ENCODE results near the gene ARHGAP25.

ARHGAP25 gene

DNA sequence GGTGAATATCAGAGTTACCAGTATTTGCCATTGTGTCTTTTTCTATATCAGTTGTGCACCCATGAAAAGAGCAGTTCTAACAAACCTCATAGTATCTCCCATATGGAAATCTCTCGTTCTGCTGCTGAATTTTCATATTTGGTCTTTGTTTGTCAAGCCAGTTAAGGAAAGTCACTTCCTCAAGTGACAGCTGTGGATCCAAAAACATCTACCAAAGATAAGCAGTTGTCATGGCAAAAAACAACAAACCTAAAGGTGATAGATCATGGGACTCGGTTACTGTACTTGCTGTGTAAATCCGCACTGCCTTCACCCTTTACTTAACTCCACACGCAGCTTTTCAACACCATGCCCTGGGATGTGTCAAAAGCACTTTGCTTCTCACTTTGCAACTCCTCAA, 119.3 kb downstream of the ARHGAP25 start:
- no peak overlapping the region for H3K4me3 ChIP-seq (ENCODE audit: low read depth, low read length)
- TF ChIP-seq, protein P1, sequence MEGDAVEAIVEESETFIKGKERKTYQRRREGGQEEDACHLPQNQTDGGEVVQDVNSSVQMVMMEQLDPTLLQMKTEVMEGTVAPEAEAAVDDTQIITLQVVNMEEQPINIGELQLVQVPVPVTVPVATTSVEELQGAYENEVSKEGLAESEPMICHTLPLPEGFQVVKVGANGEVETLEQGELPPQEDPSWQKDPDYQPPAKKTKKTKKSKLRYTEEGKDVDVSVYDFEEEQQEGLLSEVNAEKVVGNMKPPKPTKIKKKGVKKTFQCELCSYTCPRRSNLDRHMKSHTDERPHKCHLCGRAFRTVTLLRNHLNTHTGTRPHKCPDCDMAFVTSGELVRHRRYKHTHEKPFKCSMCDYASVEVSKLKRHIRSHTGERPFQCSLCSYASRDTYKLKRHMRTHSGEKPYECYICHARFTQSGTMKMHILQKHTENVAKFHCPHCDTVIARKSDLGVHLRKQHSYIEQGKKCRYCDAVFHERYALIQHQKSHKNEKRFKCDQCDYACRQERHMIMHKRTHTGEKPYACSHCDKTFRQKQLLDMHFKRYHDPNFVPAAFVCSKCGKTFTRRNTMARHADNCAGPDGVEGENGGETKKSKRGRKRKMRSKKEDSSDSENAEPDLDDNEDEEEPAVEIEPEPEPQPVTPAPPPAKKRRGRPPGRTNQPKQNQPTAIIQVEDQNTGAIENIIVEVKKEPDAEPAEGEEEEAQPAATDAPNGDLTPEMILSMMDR (IDR thresholded peaks at IDR 0.05; ENCODE audit: low read depth, low read length) = no peak

DNA sequence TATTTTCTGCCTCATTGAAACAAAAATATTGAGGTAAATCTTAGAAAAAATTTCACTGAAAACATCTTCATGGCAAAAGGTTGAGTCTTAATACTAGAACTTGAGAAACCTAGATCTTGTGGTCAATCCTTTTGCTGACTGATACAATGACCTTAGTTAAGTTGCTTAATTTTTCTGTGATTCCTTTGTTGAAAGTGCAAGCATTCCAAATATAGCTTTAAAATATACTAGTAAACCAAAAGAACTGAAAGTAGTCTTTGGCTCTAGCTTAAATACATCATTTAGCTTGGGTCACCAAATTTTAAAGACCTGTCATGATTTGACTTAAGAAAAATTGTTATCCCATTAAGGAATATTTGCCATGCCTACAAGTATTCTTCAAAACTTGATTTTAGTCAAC, 119.9 kb downstream of the ARHGAP25 start:
- H3K4me3 ChIP-seq (ENCODE audit: low read depth, low read length) = no peak overlapping the region
- TF ChIP-seq, protein P1 (IDR thresholded peaks at IDR 0.05; ENCODE audit: low read depth, low read length) = no peak

DNA sequence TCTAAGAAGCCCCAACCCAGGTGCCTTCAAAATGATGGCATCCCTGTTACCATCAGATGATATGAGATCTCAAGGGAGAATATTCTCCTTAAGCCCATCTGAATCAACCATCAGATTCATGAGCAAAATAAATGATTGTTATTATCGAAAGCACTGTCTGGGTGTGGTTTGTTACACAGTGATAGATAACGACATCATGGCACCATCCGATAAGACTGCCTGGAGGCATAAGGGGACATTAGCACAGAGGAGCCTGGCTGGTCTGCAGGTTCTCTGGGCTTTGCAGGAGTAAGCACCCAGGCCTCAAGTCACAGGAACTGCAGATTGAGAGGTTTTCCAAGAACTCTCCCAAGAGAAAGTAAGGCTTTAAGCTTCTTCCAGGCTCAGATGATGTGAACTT, 120.9 kb downstream of the ARHGAP25 start:
- TF ChIP-seq, protein P1 (IDR thresholded peaks at IDR 0.05; ENCODE audit: low read depth, low read length) = no peak
- no peak overlapping the region for H3K4me3 ChIP-seq (ENCODE audit: low read depth, low read length)

DNA sequence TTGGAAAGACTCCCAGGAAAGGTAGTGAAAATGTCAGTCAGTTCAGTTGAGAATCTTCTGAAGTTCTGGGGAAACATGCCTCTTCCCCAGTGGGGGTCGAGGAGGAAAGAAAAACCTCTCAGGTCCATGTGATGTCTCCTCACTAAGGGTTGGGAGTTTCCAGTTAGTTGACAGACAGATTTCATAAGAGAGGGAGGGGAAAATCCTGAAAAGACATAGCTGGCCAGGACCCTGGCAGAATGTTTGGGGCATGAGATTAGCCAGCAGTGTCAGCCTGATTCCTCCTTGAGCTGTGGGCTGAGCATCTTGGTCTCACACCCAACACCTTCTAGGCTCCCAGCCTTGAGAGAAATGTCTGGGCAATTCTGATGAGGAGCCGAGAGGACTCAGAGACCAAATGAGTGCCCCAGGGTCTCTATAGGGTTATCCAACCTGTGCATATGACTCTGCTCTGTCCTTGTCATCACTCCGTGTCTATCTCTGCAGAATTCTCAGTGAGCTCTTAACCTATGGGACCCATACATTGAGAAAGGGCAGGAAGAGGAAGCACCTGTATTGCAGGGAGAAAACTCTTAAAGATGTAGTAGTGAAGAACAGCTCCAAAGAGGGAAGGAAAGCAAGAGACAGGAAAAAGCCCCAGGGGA, 122.7 kb downstream of the ARHGAP25 start:
- TF ChIP-seq, protein P1 (IDR thresholded peaks at IDR 0.05; ENCODE audit: low read depth, low read length) = no peak
- no peak overlapping the region for H3K4me3 ChIP-seq (ENCODE audit: low read depth, low read length)

DNA sequence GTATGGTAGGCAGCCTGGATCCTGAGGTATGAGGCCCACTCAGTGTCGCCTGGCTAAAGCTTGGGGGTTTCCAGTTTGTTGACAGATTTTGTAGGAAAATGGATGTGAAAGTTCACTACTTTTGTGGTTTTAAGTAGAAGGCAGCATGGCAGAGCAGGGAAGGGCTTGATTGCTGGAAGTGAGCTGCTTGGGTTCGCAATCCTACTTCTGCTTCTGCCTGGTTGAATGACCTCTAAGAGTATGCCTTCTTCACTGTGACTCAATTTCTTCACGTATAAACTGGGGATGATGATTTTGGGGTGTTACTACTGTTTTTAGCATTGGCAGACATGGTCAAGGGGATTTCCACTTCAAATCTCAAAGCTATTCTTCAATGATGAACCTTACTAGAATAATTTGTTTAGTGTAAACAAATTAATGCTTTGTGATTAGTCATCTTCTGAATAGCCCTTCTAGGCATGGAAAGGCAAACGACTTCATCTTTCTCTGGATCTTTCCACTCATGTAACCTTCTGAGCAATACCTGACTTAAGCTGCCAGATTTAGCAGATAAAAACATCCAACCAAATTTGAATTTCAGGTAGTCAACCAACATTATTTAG, 123.3 kb downstream of the ARHGAP25 start:
- H3K4me3 ChIP-seq (ENCODE audit: low read depth, low read length) = no peak overlapping the region
- TF ChIP-seq, protein P1 (IDR thresholded peaks at IDR 0.05; ENCODE audit: low read depth, low read length) = no peak

DNA sequence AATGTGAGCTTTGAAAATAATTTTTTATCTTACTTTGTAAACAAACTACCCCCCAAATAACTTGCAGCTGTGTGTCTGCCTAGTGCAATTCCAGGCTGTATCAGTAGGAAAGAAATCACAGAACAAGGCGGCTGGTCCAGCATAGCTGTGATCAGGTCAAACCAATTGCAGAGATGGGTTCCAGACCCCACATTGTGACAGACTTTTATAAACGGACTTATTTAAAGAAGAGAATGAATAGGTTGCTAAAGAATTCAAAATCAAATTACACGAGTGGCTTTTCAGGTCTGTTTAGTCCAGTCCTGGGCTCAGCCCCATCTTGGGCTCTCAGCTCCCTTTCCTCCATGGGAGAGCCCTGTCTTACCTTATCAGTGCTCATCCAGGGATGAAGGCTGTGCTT, 125.5 kb downstream of the ARHGAP25 start:
- no peak overlapping the region for H3K4me3 ChIP-seq (ENCODE audit: low read depth, low read length)
- TF ChIP-seq, protein P1 (IDR thresholded peaks at IDR 0.05; ENCODE audit: low read depth, low read length) = no peak

DNA sequence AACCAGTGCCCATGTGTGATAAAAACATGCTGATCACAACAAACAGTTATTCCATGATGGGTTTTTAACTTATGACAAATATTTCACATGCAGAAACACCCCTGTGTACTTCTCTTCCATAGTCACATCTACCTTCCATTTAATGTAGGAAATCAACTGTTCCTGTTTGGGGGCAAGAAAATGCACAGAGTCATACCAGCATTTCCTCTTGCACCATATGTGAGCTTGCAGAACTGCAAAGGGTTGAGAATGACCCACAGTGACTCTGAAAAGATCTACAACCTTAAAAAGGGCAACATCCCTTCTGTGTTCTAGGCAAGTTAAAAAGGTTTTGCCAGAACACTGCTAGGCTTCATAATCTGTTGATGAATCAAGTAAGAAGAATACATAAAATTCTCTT, 126.7 kb downstream of the ARHGAP25 start:
- no peak overlapping the region for H3K4me3 ChIP-seq (ENCODE audit: low read depth, low read length)
- TF ChIP-seq, protein P1 (IDR thresholded peaks at IDR 0.05; ENCODE audit: low read depth, low read length) = no peak
